ENCODE results near the gene CHD2.
A peak's percentile ranks its signal among the peaks of the same experiment; 100 is the strongest.
"Not testable (repeated sequence)": the region's sequence is repeated elsewhere in the genome, so short reads cannot be mapped to it uniquely, and the experiment has no call there.

Gene CHD2

DNA sequence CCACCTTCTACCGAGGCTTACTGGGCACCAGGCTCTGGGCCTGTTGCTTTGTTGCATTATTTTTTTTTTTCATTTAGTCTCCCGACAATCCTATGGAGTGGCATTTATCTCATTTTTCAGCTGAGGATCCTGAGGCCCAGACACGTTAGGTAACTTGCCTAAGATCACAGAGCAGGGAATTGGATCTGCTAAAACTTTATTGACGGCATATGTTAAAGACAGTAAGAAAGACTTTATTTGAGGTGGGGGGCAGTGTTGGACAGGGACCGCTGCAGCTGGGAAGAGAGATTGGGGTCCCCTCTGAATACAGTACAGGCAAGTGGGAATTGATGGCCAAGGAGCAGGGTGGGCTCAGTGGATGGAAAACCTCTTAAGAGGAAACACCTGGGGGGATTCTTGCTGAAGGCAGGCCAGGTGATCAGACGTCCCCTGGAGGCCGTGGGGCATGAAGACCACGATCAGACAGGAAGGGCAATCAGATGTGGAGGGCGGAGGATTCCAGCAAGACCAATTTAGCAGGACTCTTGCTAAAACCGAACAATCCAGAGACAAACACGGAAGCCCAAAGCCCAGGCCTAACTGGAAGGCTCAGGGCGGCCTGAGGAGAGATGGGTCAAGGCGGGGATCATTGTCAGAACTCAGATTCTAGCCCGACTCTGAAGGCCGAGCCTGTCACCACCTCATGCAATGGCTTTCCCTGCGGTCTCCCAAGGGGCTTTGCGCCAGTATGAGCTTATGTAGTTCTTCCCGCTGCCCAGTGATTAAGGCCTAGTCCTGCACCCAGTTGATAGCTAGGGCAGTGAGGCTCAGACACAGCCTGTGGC, 135.2 kb downstream of the CHD2 start:
- no peak for DNase-seq (ENCODE audit: low read depth in 2 of 2)

DNA sequence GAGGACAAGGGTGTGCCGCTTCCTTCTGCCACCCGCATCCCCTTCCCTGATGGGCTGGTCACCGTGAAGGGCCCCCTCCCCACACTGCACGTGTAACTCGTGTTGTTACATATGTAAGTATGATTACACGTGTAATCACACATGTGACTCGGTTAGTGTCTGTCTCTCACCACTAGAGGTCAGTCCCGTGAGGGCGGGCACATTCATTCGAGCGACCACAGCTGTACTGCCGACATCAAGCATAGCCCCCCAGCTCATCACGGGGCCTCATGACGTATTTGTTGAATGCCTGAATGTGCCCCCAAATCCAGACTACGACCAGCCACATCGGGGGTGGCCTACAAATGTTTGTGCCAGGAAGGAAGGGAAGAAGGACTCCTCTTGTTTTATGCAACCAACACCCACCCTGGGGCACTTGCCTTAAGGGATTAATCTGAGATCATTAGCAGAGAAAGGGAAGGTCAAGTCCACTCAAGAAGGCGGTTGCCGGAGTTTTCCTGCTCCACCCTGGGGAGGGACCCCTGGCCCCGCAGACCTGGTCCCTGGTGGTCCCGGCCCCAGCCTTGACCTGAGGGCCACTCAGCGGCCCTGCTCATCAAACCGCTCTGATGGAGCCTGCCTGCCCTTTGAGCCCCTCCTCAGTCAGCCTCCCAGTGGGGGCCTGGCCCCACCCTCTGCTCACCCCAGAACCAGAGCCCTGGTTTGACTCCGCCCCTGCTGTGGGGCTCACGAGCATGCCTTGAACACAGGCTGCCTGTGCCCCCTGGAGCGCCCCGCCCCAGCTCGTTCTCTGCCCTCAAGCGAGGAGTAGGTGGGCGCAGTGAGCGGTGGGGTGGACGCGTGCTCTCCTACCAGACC, 136.1 kb downstream of the CHD2 start:
- DNase-seq (ENCODE audit: low read depth in 2 of 2): no peak

DNA sequence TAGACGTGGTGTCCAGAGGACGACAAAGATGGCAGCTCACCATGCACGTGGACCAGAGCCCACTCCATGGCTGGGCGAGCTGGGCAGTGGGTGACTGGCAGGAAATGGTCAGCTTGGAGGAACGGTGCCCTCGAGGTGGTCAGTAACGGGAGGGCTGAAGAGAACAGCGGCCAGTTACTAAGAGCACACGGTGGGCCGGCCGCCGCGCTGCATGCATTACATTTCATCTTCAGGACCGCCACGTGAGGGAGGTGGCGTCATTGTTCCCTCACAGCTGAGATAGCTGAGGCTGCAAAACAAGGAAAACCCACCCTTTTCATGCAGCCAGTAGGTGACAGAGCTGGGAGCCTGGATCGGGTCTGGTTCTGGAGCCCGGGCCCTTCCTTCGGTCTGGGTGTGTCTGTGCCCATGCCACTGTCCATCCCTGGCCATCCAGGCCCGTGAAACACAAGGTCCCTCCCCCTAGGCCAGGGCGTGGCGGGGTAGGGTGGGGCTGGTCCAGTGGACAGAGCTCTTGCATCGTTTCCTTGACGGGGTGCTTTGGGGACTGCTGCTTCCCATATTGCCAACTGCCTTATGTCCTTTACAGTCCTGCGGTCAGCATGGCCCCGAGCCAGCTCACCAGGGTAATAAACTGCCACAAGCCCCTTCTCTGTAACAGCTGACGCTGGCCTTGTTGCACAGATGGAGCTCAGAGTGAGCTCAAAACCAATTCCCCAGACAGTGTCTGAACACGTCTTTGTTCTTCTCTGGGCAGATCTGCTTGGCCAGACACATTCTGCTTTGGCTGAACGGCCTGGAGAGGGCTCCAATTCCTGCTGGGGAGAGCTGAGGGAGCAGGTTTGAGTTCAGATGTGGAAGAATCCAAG, 137.1 kb downstream of the CHD2 start:
- DNase-seq (ENCODE audit: low read depth in 2 of 2): peak; percentile 14 to 24

DNA sequence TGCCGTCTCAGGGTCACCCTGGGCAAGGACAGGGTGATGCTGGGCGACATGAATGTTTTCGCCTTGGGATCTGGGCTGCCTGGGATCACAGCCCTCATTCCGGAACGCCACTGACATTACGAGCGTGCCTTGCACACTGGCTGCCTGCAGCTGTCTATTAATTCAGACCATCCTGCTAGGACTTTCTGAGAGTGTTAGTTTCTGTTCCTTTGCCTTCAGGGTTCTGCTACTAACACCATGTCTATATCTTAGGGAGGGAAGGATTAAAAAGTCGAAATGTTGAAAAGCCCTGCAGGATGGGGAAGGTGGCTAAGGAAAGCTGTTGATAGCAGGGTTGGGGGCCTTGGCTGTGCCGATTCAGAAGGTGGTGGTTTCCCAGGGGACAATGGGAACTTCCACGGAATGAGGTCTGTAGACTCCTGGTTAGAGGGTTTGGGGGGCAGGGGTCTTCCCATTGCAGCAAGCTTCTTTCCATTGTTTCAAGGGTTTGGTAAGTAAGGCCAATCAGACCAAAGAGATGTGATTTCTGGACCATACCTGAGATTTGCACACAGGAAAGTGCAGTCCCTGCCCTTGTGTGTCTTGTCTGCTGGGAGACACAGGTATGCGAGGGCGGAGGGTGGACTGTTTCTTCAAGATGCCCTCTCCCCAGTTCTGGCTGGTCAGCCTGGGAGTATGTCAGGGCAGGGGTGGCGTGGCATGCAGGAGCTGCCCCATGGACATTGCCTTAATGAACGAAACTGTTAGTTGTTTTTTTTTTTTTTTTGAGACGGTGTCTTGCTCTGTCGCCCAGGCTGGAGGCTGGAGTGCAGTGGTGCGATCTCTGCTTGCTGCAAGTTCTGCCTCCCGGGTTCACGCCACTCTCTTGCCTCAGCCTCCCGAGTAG, 137.9 kb downstream of the CHD2 start:
- DNase-seq (ENCODE audit: low read depth in 2 of 2): no peak

GRCh38 chr15:93039562-93040287, 139.6 kb downstream of the CHD2 start:
- not testable (repeated sequence) for DNase-seq (ENCODE audit: low read depth in 2 of 2)

- DNase-seq (ENCODE audit: low read depth in 2 of 2): no peak
Observed at GRCh38 chr15:93040288-93041158, 140.4 kb downstream of the CHD2 start.

- no peak for DNase-seq (ENCODE audit: low read depth in 2 of 2)
Observed at GRCh38 chr15:93041159-93041547, 141.0 kb downstream of the CHD2 start.

GRCh38 chr15:93042211-93042610, 142.1 kb downstream of the CHD2 start:
- DNase-seq (ENCODE audit: low read depth in 2 of 2): no peak

DNA sequence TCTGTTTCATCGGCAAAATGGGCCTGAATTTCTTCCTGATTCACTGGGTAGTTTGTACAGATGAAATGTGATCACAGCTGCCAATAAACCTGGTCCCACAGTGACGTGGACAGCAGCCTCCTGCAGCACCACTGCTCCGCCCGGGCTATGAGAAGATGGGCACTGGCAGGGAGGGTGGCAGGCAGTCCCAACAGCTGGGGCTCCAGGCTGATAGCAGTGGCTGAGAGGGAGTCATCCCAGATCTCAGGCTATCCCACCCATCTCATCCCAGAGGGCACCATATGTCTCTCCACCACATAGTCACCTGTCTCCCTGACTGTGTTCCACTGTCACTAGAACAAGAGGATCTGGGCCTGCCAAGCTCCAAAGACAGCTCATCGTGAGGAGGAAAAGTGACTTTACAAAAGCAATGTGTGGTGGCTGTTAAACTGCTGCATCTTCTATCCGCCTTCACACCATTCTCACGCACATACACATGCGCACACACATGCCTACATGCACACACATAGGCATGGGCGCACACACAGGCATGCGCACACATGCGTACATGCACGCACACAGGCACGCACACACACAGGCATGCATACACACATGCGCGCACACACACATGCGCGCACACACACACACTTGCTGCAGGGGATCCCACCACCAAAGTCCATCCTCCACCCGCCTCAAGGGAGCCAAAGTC, 142.7 kb downstream of the CHD2 start:
- DNase-seq (ENCODE audit: low read depth in 2 of 2): no peak

GRCh38 chr15:93043621-93044300, 143.6 kb downstream of the CHD2 start:
- no peak for DNase-seq (ENCODE audit: low read depth in 2 of 2)

DNA sequence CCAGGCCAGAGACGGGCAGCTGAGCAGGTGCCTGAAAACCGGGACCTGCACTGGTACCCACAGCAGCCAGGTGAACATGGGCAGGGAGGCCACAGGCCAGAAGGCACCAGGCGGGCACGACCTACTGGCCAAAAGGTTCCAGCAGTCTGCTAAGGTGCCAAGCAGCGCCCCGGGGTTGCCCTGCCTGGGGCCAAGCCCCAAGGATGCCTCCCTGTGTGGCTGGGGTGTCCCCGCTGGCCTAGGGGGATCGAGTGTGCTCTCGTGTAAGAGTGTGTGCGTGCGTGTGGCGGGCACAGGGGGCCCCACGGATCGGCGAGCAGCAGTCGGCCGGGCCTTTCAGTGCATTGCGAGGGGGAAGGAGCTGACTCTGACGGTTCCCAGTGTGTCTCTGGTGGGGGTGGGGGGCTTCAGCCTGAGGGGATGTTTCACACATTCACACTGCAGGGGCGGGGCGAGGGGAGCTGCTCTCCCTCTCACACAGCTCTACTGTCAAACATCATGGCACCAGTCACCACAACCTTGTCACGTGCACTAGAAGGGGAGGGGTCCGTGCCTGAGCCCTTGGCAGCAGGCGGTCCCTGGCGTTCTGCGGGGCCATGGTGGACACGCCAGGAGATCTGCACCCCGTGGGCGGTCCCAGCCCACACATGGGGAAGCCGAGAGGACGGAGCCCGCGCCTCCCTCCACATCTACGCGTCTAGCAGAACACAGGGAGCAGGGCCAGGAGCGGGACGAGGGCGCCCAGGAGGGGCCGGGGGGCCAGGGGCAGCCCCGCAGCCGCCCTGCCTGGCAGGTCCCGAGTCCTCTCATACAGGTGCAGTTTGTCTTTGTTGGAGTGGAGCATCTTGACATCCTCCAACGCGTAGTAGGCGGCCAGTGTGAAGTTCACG, 144.4 kb downstream of the CHD2 start:
- no peak for DNase-seq (ENCODE audit: low read depth in 2 of 2)

GRCh38 chr15:93045191-93045785, 145.2 kb downstream of the CHD2 start:
- DNase-seq (ENCODE audit: low read depth in 2 of 2): no peak

GRCh38 chr15:93046120-93046519, 146.0 kb downstream of the CHD2 start:
- no peak for DNase-seq (ENCODE audit: low read depth in 2 of 2)

GRCh38 chr15:93046721-93047120, 146.6 kb downstream of the CHD2 start:
- DNase-seq (ENCODE audit: low read depth in 2 of 2): no peak

DNA sequence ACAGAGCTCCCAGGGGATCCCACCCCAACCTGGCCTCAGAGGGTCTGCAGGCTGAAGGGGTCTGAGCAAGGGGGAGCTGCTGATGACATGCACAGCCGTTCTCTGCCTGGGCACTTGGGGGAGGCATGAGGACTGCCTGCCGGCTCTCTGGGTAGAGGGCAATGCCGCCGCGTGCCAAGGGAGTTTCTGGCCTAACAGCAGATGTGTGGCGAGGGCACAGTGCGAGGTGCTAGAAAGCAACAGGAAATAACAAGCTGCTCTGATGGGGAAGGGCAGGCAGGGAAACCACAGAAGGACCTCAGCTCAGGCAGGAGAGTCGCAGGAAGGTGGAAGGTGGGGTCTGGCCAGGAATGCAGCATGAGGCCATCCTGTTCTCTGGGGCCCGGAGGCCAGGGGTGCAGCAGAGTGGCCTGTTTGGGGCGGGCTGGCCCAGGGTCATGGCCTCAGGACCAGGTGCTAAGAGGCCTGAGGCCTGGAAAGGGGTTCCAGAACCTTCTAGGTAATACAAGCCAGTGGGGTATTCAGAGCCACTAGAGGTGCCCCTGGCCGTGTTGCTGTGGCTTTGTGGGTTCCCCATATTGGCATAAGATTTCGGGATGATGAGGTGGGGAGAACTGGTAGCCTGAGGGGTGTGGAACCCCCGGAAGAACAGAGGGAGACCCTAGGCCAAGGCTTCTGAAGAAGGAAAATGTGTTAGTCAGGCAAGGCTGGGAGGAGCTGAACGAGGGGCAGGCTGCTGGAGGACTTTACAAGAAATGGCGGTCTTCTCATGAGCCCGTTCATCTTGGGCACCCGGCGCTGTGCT, 147.7 kb downstream of the CHD2 start:
- DNase-seq (ENCODE audit: low read depth in 2 of 2): no peak

- no peak for DNase-seq (ENCODE audit: low read depth in 2 of 2)
Observed at GRCh38 chr15:93048426-93048721, 148.2 kb downstream of the CHD2 start.
